Transverse colon (tissue), 4 donors: ENCODE results near the gene RTF2.

Experiments used
- POLR2A ChIP-seq: fragments of 450-650 bp; IDR thresholded peaks from one replicate; pipeline ENCODE4 v1.6.1; 2016; ENCODE audit warnings: antibody characterized with exemption, mild to moderate bottlenecking, moderate library complexity
- POLR2AphosphoS5 ChIP-seq, 3 donors: sonication (generic); formaldehyde crosslinking; IDR thresholded peaks; one replicate each; pipeline ENCODE4 v1.6.1; 2016; ENCODE audit warnings: antibody characterized with exemption in 3 of 3
- TF ChIP-seq, protein P1 (sequence below), 5 experiments: fragments of 200-600 bp in 3 of 5; fragments of 450-650 bp in 2 of 5; sonication (generic) in 3 of 5; IDR thresholded peaks; 1 replicate in 2 of 5; 2 replicates in 3 of 5; pipeline ENCODE4 v1.5.1; 2016 to 2017; ENCODE audit warnings: antibody characterized with exemption in 5 of 5, inconsistent platforms in 3 of 5, mild to moderate bottlenecking in 2 of 5, moderate library complexity in 1 of 5

DNA sequence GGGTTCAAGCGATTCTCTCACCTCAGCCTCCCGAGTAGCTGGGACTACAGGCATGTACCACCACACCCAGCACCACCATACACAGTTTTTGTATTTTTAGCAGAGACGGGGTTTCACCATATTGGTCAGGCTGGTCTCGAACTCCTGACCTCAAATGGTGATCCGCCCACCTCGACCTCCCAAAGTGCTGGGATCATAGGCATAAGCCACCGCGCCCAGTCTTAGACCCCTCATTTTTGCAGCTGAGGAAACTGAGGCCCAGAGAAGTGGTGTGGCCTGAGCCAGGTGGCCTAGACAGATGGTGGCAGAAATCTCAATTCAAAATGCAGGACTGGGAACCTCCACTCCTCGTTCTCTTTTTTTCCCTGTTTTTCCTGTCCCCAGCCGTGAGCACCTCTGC is 43.5 kb downstream of the RTF2 start:
- TF ChIP-seq, protein P1, sequence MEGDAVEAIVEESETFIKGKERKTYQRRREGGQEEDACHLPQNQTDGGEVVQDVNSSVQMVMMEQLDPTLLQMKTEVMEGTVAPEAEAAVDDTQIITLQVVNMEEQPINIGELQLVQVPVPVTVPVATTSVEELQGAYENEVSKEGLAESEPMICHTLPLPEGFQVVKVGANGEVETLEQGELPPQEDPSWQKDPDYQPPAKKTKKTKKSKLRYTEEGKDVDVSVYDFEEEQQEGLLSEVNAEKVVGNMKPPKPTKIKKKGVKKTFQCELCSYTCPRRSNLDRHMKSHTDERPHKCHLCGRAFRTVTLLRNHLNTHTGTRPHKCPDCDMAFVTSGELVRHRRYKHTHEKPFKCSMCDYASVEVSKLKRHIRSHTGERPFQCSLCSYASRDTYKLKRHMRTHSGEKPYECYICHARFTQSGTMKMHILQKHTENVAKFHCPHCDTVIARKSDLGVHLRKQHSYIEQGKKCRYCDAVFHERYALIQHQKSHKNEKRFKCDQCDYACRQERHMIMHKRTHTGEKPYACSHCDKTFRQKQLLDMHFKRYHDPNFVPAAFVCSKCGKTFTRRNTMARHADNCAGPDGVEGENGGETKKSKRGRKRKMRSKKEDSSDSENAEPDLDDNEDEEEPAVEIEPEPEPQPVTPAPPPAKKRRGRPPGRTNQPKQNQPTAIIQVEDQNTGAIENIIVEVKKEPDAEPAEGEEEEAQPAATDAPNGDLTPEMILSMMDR (IDR thresholded peaks at IDR 0.05), result no peak
- TF ChIP-seq POLR2A (no peak), POLR2AphosphoS5 (IDR thresholded peaks at IDR 0.05) (no peak)
